PC-9 (cell line): ENCODE measurements around the gene ATP11B.

Experiments
- EZH2 ChIP-seq: fragments of 200-600 bp; sonication (generic); IDR thresholded peaks from 2 replicates; pipeline ENCODE4 v1.8.0; 2017; ENCODE audit warnings: antibody characterized with exemption, low read depth
- TF ChIP-seq, protein P1 (sequence below): fragments of 200-600 bp; sonication (generic); conservative IDR thresholded peaks from 2 replicates; pipeline ENCODE4 v1.6.1; 2017; ENCODE audit warnings: mixed run types, antibody characterized with exemption, mild to moderate bottlenecking, moderate library complexity

DNA sequence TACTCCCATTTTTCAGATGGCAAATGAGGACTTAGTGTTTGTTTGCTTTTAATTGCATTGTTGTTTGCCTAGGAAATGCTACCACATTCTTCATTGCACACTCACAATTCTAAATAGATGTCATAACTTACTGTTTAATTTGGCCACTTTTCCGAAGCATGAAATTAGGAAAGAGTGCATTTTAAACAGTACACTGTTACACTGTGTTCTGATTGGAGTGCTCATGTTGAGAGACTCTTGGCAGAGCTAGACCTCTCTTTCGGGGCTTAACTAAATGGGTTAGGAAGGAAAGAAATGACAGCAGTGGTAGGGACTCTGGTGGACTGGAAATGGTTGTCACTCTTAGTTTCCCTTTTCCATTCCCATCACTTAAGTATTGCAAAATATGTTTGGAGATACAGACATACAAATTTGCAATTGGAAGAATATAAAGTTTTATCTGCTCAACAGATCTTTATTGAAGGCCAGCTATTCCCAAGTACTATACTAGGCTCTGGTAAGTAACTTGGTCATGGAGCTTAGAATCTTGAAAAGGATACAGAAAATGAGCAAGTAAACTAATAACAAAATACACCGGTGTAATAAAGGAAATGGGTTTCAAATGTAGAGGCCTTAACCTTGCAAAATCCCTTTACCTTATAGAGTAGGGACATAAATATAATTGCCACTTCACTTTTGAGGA, 96.8 kb downstream of the ATP11B start:
- TF ChIP-seq, protein P1, sequence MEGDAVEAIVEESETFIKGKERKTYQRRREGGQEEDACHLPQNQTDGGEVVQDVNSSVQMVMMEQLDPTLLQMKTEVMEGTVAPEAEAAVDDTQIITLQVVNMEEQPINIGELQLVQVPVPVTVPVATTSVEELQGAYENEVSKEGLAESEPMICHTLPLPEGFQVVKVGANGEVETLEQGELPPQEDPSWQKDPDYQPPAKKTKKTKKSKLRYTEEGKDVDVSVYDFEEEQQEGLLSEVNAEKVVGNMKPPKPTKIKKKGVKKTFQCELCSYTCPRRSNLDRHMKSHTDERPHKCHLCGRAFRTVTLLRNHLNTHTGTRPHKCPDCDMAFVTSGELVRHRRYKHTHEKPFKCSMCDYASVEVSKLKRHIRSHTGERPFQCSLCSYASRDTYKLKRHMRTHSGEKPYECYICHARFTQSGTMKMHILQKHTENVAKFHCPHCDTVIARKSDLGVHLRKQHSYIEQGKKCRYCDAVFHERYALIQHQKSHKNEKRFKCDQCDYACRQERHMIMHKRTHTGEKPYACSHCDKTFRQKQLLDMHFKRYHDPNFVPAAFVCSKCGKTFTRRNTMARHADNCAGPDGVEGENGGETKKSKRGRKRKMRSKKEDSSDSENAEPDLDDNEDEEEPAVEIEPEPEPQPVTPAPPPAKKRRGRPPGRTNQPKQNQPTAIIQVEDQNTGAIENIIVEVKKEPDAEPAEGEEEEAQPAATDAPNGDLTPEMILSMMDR, result no peak
- TF ChIP-seq EZH2, result no peak
